A549 (cell line): ENCODE results near the gene ZNF575. TPM values are rescaled to one million over a fixed set of nuclear protein-coding genes. Genes with fewer than 3 reads are reported as not detected.

Experiments used
- ATAC-seq, 2 experiments: fragments of 200-7000 bp in 1 of 2; fragments of >200 bp in 1 of 2; cut with Nextera tagmentation in 1 of 2; cut with Tn5 transposase in 1 of 2; 3 replicates each; pipeline versions ENCODE4 v1.8.0 to v1.9.1; 2018 to 2020; ENCODE audit warnings: mild to moderate bottlenecking in 1 of 2, moderate library complexity in 1 of 2
- CTCF ChIA-PET: fragments of 300-600 bp; sonication (Branson Sonifier 250); formaldehyde crosslinking; extraction: SDS; loops from one replicate; lab custom pipeline; 2021; ENCODE audit warnings: antibody characterized with exemption, inconsistent platforms; lab: Yijun Ruan, JAX
- POLR2A ChIA-PET: fragments of 350-600 bp; formaldehyde crosslinking; extraction: SDS; loops from one replicate; lab custom pipeline; 2021; ENCODE audit warnings: antibody characterized with exemption, inconsistent platforms; lab: Yijun Ruan, JAX
- DNase-seq, 2 experiments: peaks; one replicate each; pipeline versions ENCODE4 v3.0.0 to v3.0.0-alpha.2; 2011 to 2016; ENCODE audit warnings: low read depth in 1 of 2, low spot score in 1 of 2
- FAIRE-seq: peaks from 2 replicates; lab custom pipeline; 2011; peaks lifted over from hg19 to GRCh38; lab: Jason Lieb, UNC
- H3K27ac ChIP-seq, 2 experiments: fragments of >200 bp; sonication (Bioruptor Twin); formaldehyde crosslinking; 3 replicates each; pipeline ENCODE4 v1.5.1; 2016 to 2017
- H3K4me1 ChIP-seq: fragments of >200 bp; sonication (Bioruptor Twin); formaldehyde crosslinking; 3 replicates; pipeline ENCODE4 v1.6.1; 2016
- H3K4me2 ChIP-seq: fragments of >200 bp; sonication (Bioruptor Twin); formaldehyde crosslinking; 3 replicates; pipeline ENCODE4 v1.6.1; 2016
- H3K4me3 ChIP-seq: fragments of >200 bp; sonication (Bioruptor Twin); formaldehyde crosslinking; 3 replicates; pipeline ENCODE4 v1.5.1; 2016
- H3K9me3 ChIP-seq: fragments of >200 bp; sonication (Bioruptor Twin); formaldehyde crosslinking; 3 replicates; pipeline ENCODE4 v1.6.1; 2016
- CEBPB ChIP-seq, 2 experiments: fragments of >200 bp in 1 of 2; sonication (Bioruptor Twin) in 1 of 2; formaldehyde crosslinking in 1 of 2; IDR thresholded peaks; 2 replicates each; pipeline ENCODE4 v1.6.1; 2012 to 2016
- E2F6 ChIP-seq: IDR thresholded peaks from 2 replicates; pipeline ENCODE4 v1.6.1; 2012; ENCODE audit warnings: low read depth, borderline replicate concordance
- ELK1 ChIP-seq: fragments of 150-350 bp; IDR thresholded peaks from 2 replicates; pipeline ENCODE4 v1.6.1; 2014; ENCODE audit warnings: low read depth, mild to moderate bottlenecking, low read length
- FOSB ChIP-seq: fragments of 250-450 bp; sonication (Bioruptor Pico); IDR thresholded peaks from 2 replicates; pipeline ENCODE4 v1.5.0; 2020; ENCODE audit warnings: mild to moderate bottlenecking, moderate library complexity
- GATA3 ChIP-seq: IDR thresholded peaks from 2 replicates; pipeline ENCODE4 v1.6.1; 2012; ENCODE audit warnings: borderline replicate concordance
- HEYL ChIP-seq: fragments of 250-450 bp; sonication (Bioruptor Pico); IDR thresholded peaks from 2 replicates; pipeline ENCODE4 v1.8.0; 2021; ENCODE audit warnings: mild to moderate bottlenecking, moderate library complexity
- HOXB13 ChIP-seq: fragments of 250-450 bp; sonication (Bioruptor Pico); IDR thresholded peaks from 2 replicates; pipeline ENCODE4 v1.5.0; 2020; ENCODE audit warnings: low read depth, mild to moderate bottlenecking, moderate library complexity
- JUN ChIP-seq, 2 experiments: fragments of >200 bp; sonication (Bioruptor Twin); formaldehyde crosslinking; IDR thresholded peaks; 2 replicates in 1 of 2; 3 replicates in 1 of 2; pipeline ENCODE4 v1.6.1; 2016 to 2017
- KDM1A ChIP-seq: fragments of 200-600 bp; sonication (generic); IDR thresholded peaks from 2 replicates; pipeline ENCODE4 v1.6.1; 2016; ENCODE audit warnings: low read depth, mild to moderate bottlenecking
- MAZ ChIP-seq: fragments of 150-350 bp; IDR thresholded peaks from 2 replicates; pipeline ENCODE4 v1.6.1; 2014; ENCODE audit warnings: antibody characterized with exemption, low read depth, low read length, borderline replicate concordance
- NFE2L2 ChIP-seq: fragments of 150-350 bp; conservative IDR thresholded peaks from 2 replicates; pipeline ENCODE4 v1.6.1; 2014; ENCODE audit warnings: low read length
- NPAS2 ChIP-seq: fragments of 250-450 bp; sonication (Bioruptor Pico); IDR thresholded peaks from 2 replicates; pipeline ENCODE4 v1.8.0; 2022; ENCODE audit warnings: mild to moderate bottlenecking, moderate library complexity, borderline replicate concordance
- PHF8 ChIP-seq: fragments of 200-600 bp; sonication (generic); IDR thresholded peaks from 2 replicates; pipeline ENCODE4 v1.6.1; 2016; ENCODE audit warnings: low read depth, mild to moderate bottlenecking, antibody characterized with exemption, moderate library complexity, borderline replicate concordance
- RCOR1 ChIP-seq: fragments of 150-350 bp; IDR thresholded peaks from 2 replicates; pipeline ENCODE4 v1.6.1; 2014; ENCODE audit warnings: antibody characterized with exemption, low read length, low read depth
- REST ChIP-seq: fragments of 200-600 bp; sonication (generic); IDR thresholded peaks from 2 replicates; pipeline ENCODE4 v1.6.1; 2016; ENCODE audit warnings: antibody characterized with exemption, mild to moderate bottlenecking, moderate library complexity
- RFX5 ChIP-seq: fragments of 450-650 bp; IDR thresholded peaks from 2 replicates; pipeline ENCODE4 v1.7.1; 2014; ENCODE audit warnings: antibody characterized with exemption, mild to moderate bottlenecking, moderate library complexity
- SMC3 ChIP-seq: fragments of >200 bp; sonication (Bioruptor Twin); formaldehyde crosslinking; IDR thresholded peaks from 3 replicates; pipeline ENCODE4 v1.6.1; 2018; ENCODE audit warnings: inconsistent platforms
- SREBF2 ChIP-seq: fragments of 450-650 bp; IDR thresholded peaks from 2 replicates; pipeline ENCODE4 v1.6.1; 2014; ENCODE audit warnings: mild to moderate bottlenecking, moderate library complexity
- TFCP2L1 ChIP-seq: fragments of 250-450 bp; sonication (Bioruptor Pico); IDR thresholded peaks from 2 replicates; pipeline ENCODE4 v1.5.0; 2021; ENCODE audit warnings: mild to moderate bottlenecking
- ZC3H11A ChIP-seq: fragments of 450-650 bp; IDR thresholded peaks from 2 replicates; pipeline ENCODE4 v1.6.1; 2014; ENCODE audit warnings: antibody characterized with exemption, mild to moderate bottlenecking
- ZFP36 ChIP-seq: fragments of 450-650 bp; IDR thresholded peaks from 2 replicates; pipeline ENCODE4 v1.6.1; 2014; ENCODE audit warnings: borderline replicate concordance; ENCODE audit not compliant: partially characterized antibody
- ZNF302 ChIP-seq: fragments of 250-450 bp; sonication (Bioruptor Pico); IDR thresholded peaks from 2 replicates; pipeline ENCODE4 v1.9.0; 2021; ENCODE audit warnings: inconsistent platforms, mild to moderate bottlenecking, moderate library complexity
- ZSCAN20 ChIP-seq: fragments of 250-450 bp; sonication (Bioruptor Pico); IDR thresholded peaks from 2 replicates; pipeline ENCODE4 v1.8.0; 2022; ENCODE audit warnings: mild to moderate bottlenecking, moderate library complexity
- WGBS: methylation state at CpG from one replicate; pipeline ENCODE4 v1.1.6; 2017; ENCODE audit errors: missing lambda C conversion rate; 5-methylcytosine and 5-hydroxymethylcytosine counted together
- polyA plus RNA-seq, 4 experiments: library from polyadenylated mRNA; depleted of rRNA in 3 of 4; stranded (reverse); fragments of >200 nt; fragmentation: RNase III in 1 of 4; extraction: RNeasy Plus Mini Kit Qiagen cat#74134 plus additional on column Dnase treatment in 1 of 4; gene quantifications; 2 replicates in 3 of 4; 3 replicates in 1 of 4; pipeline ENCODE4 v1.2.3, GENCODE V29; 2011 to 2017
- TF ChIP-seq, protein P1 (sequence below): fragments of 250-450 bp; sonication (Bioruptor Pico); IDR thresholded peaks from 2 replicates; pipeline ENCODE4 v1.5.0; 2020; ENCODE audit warnings: low read depth, mild to moderate bottlenecking, moderate library complexity
- TF ChIP-seq, protein P2 (sequence below): fragments of >200 bp; sonication (Bioruptor Twin); formaldehyde crosslinking; IDR thresholded peaks from 2 replicates; pipeline ENCODE4 v1.6.1; 2016
- TF ChIP-seq, protein P3 (sequence below): fragments of >200 bp; sonication (Bioruptor Twin); formaldehyde crosslinking; IDR thresholded peaks from 3 replicates; pipeline ENCODE4 v1.6.1; 2016

The ZNF575 gene
- polyA plus RNA-seq, 2 of the 4 experiments (the other 2 are of a cell fraction), result 0.09 to 1.5 TPM

DNA sequence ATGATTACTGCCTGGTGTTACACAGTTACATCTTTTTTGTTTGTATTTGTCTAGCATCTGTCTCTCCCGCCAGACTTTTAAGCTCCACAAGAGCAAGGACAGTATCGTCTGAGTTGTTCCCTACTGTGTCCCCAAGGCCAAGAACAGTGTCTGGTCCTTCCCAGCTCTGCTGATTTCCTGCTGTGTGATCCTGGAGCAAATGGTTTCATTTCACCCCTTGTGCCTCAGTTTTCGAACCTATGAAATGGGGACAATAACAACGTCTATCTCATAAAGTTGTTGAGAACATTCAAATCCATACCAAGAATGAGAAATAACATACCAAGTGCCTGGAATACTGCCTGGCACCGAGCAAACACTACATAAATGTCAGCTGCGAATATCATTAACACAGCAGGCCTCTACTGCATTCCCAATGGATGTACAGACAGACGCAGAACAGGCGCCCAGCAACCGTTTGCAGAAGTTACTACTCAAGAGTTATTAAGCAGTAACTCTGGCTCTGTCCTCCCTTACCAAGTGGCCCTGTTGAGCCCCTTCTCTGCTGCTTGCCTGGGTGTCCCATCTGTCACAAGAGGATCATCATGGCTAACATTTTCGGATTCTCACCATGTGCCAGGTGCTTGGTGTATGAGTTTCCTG lies 30.9 kb downstream of the ZNF575 start:
- ATAC-seq (no peak), DNase-seq (no peak), FAIRE-seq (no peak)
- 0 out of 2 replicates have a peak, but pooled peaks have one; percentile 46 for TF ChIP-seq KDM1A
- no peak for TF ChIP-seq PHF8
- Histone ChIP-seq H3K4me3 (no peak overlapping the region), H3K9me3 (no peaks in the 10 kb centered on the region), H3K27ac (no peak overlapping the region), H3K4me2 (no peak overlapping the region), H3K4me1 (peaks cover 9% of the 10 kb centered on the region; the same call in 1 of the 3 replicates)
- POLR2A ChIA-PET, result no interaction called here
- WGBS, result 72% methylated on average over 10 of the region's 10 CpGs
- CTCF ChIA-PET, result interaction anchor here (0.7 to 10.2 kb wide), 5 partner anchors 9 to 118 kb away, joined by 3 to 69 read pairs (median 5); partner anchors contain the start of gene PLAUR

DNA sequence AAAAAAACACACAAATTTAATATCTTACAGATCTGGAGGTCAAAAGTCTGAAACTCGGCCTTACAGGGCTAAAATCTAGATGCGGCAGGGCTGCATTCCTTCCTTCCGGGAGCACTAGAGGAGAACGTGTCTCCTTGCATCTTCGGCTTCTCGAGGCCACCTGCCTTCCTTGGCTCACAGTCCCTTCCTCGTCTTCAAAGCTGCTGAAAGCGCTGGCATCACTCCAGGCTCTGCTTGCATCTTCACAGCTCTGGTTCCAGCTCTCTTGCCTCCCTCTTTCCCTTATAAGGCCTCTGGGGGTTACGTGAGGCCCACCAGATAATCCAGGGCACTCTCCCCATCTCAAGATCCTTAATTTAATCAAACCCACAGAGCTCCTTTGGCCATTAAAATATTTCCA lies 31.8 kb downstream of the ZNF575 start:
- no peak for ATAC-seq
- DNase-seq, result no peak
- no peaks in the 10 kb centered on the region for H3K9me3 ChIP-seq
- no peak overlapping the region for H3K27ac ChIP-seq
- CTCF ChIA-PET, result interaction anchor here (1.2 to 10.2 kb wide), 6 partner anchors 10 to 118 kb away, joined by 4 to 69 read pairs (median 5); partner anchors contain the start of genes IRGQ, XRCC1 and ZNF576
- WGBS, result 93% methylated on average over 9 of the region's 9 CpGs
- TF ChIP-seq TFCP2L1 (no peak), ZNF302 (CRISPR knock-in tag) (no peak), ZC3H11A (no peak), GATA3 (no peak), ELK1 (no peak), RCOR1 (no peak), ZSCAN20 (CRISPR knock-in tag) (no peak), PHF8 (no peak), MAZ (no peak), CEBPB (IDR thresholded peaks at IDR 0.05) (no peak), FOSB (CRISPR knock-in tag) (no peak), RFX5 (no peak), HEYL (CRISPR knock-in tag) (no peak), SMC3 (no peak)
- TF ChIP-seq, protein P1, sequence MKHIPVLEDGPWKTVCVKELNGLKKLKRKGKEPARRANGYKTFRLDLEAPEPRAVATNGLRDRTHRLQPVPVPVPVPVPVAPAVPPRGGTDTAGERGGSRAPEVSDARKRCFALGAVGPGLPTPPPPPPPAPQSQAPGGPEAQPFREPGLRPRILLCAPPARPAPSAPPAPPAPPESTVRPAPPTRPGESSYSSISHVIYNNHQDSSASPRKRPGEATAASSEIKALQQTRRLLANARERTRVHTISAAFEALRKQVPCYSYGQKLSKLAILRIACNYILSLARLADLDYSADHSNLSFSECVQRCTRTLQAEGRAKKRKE (CRISPR knock-in tag), result no peak
- TF ChIP-seq, protein P2, sequence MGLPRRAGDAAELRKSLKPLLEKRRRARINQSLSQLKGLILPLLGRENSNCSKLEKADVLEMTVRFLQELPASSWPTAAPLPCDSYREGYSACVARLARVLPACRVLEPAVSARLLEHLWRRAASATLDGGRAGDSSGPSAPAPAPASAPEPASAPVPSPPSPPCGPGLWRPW, result no peak
- TF ChIP-seq, protein P3, sequence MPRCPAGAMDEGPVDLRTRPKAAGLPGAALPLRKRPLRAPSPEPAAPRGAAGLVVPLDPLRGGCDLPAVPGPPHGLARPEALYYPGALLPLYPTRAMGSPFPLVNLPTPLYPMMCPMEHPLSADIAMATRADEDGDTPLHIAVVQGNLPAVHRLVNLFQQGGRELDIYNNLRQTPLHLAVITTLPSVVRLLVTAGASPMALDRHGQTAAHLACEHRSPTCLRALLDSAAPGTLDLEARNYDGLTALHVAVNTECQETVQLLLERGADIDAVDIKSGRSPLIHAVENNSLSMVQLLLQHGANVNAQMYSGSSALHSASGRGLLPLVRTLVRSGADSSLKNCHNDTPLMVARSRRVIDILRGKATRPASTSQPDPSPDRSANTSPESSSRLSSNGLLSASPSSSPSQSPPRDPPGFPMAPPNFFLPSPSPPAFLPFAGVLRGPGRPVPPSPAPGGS, result no peak
- TF ChIP-seq, all 56 proteins: peak for 0
- Histone ChIP-seq H3K4me3 (no peak overlapping the region), H3K4me1 (peaks cover 9% of the 10 kb centered on the region; the same call in 1 of the 3 replicates), H3K4me2 (no peak overlapping the region)
- no peak for FAIRE-seq
- POLR2A ChIA-PET, result no interaction called here

DNA sequence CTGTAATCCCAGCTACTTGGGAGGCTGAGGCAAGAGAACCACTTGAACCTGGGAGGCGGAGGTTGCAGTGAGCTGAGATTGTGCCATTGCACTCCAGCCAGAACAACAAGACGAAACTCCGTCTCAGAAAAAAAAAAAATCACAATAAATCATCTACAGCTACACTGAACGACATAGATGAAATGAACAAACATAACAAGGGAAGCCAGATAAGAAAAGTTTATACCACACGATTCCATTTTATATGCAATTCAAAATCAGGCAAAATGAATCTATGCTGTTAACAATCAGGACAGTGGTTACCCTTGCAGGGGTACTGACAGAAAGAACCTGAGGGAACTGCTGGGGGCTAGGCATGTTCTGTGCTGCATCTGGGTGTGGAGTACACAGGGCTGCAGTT lies 36.7 kb downstream of the ZNF575 start:
- ATAC-seq (no peak), FAIRE-seq (no peak), DNase-seq (no peak)
- Histone ChIP-seq H3K4me3 (no peak overlapping the region), H3K4me2 (no peak overlapping the region), H3K27ac (no peak overlapping the region), H3K9me3 (no peaks in the 10 kb centered on the region), H3K4me1 (peaks cover 5% of the 10 kb centered on the region; the same call in 1 of the 3 replicates)
- WGBS, result 91% methylated on average over 5 of the region's 5 CpGs
- POLR2A ChIA-PET, result no interaction called here
- CTCF ChIA-PET, result interaction anchor here (0.6 to 10.2 kb wide), 6 partner anchors 14 to 266 kb away, joined by 3 to 69 read pairs (median 3); no protein-coding TSS in a partner anchor
- no peak for TF ChIP-seq SREBF2
- TF ChIP-seq JUN (IDR thresholded peaks at IDR 0.05), result no peak
- TF ChIP-seq ZFP36, result no peak
- TF ChIP-seq REST, result no peak
- TF ChIP-seq GATA3, result no peak
- no peak for TF ChIP-seq HOXB13
- TF ChIP-seq NFE2L2, result no peak
- no peak for TF ChIP-seq E2F6
- TF ChIP-seq NPAS2 (CRISPR knock-in tag), result no peak
- no peak for TF ChIP-seq TFCP2L1
